Neuronal stem cell (in vitro differentiated cells): ENCODE results near the gene PLK2.

Experiments
- DNase-seq: peaks from one replicate; pipeline ENCODE4 v3.0.0-alpha.2; 2013; ENCODE audit warnings: low spot score
- H2AFZ ChIP-seq: one replicate; pipeline ENCODE4 v1.6.1; 2013; ENCODE audit warnings: mild to moderate bottlenecking, low read length, inconsistent platforms
- H2AK5ac ChIP-seq: 2 replicates; pipeline ENCODE4 v1.6.1; 2013; ENCODE audit warnings: low read depth, mild to moderate bottlenecking, inconsistent platforms, low read length, moderate library complexity, mixed read lengths
- H2BK120ac ChIP-seq: 2 replicates; pipeline ENCODE4 v1.6.1; 2013; ENCODE audit warnings: low read depth, mild to moderate bottlenecking, inconsistent platforms, low read length, moderate library complexity, mixed read lengths
- H2BK12ac ChIP-seq: one replicate; pipeline ENCODE4 v1.6.1; 2013; ENCODE audit warnings: low read length, inconsistent platforms
- H2BK15ac ChIP-seq: 2 replicates; pipeline ENCODE4 v1.6.1; 2013; ENCODE audit warnings: mild to moderate bottlenecking, low read length, inconsistent platforms, mixed read lengths
- H2BK5ac ChIP-seq: one replicate; pipeline ENCODE4 v1.6.1; 2013; ENCODE audit warnings: inconsistent platforms, mild to moderate bottlenecking, low read length, moderate library complexity
- H3K14ac ChIP-seq: one replicate; pipeline ENCODE4 v1.6.1; 2013; ENCODE audit warnings: low read length, inconsistent platforms
- H3K18ac ChIP-seq: 2 replicates; pipeline ENCODE4 v1.6.1; 2013; ENCODE audit warnings: low read length, inconsistent platforms
- H3K23ac ChIP-seq: 2 replicates; pipeline ENCODE4 v1.6.1; 2013; ENCODE audit warnings: low read depth, mild to moderate bottlenecking, mixed read lengths, low read length, inconsistent platforms; ENCODE audit not compliant: poor library complexity
- H3K27ac ChIP-seq: replicated peaks from 3 replicates; pipeline ENCODE4 v1.5.1; 2013; ENCODE audit warnings: low read length, inconsistent platforms
- H3K27me3 ChIP-seq, 3 experiments: 2 replicates each; pipeline ENCODE4 v1.6.1; 2013; ENCODE audit warnings: low read length in 3 of 3, mild to moderate bottlenecking in 2 of 3, inconsistent platforms in 1 of 3, low read depth in 1 of 3, mixed read lengths in 1 of 3, moderate library complexity in 1 of 3; ENCODE audit not compliant: control insufficient read depth in 3 of 3, insufficient read depth in 3 of 3
- H3K36me3 ChIP-seq, 2 donors: replicated peaks in 1 of 2; 2 replicates each; pipeline ENCODE4 v1.6.1; 2013; ENCODE audit warnings: low read length in 2 of 2; ENCODE audit not compliant: control insufficient read depth in 2 of 2, insufficient read depth in 2 of 2
- H3K4ac ChIP-seq: 2 replicates; pipeline ENCODE4 v1.6.1; 2013; ENCODE audit warnings: inconsistent platforms, mild to moderate bottlenecking, low read length, moderate library complexity
- H3K4me1 ChIP-seq, 2 donors: 1 replicate in 1 of 2; 2 replicates in 1 of 2; pipeline ENCODE4 v1.6.1; 2013; ENCODE audit warnings: low read length in 2 of 2, low read depth in 1 of 2; ENCODE audit not compliant: control insufficient read depth in 2 of 2, insufficient read depth in 1 of 2
- H3K4me2 ChIP-seq: one replicate; pipeline ENCODE4 v1.6.1; 2013; ENCODE audit warnings: mild to moderate bottlenecking, low read length, inconsistent platforms; ENCODE audit not compliant: insufficient read depth, poor library complexity, severe bottlenecking
- H3K4me3 ChIP-seq, 2 donors: 2 replicates each; pipeline ENCODE4 v1.5.1; 2013; ENCODE audit warnings: low read length in 2 of 2, mild to moderate bottlenecking in 2 of 2, inconsistent platforms in 1 of 2, moderate library complexity in 1 of 2
- H3K79me1 ChIP-seq: one replicate; pipeline ENCODE4 v1.6.1; 2013; ENCODE audit warnings: low read depth, mild to moderate bottlenecking, inconsistent platforms, low read length, moderate library complexity
- H3K9ac ChIP-seq: one replicate; pipeline ENCODE4 v1.6.1; 2013; ENCODE audit warnings: mild to moderate bottlenecking, low read depth, low read length, inconsistent platforms; ENCODE audit not compliant: poor library complexity
- H3K9me3 ChIP-seq, 2 donors: replicated peaks in 1 of 2; 2 replicates each; pipeline versions ENCODE3 to v1.6.1; 2013; ENCODE audit warnings: low read length in 2 of 2, mild to moderate bottlenecking in 2 of 2, inconsistent platforms in 1 of 2, low read depth in 1 of 2, mixed read lengths in 1 of 2, moderate library complexity in 1 of 2; ENCODE audit not compliant: control insufficient read depth in 2 of 2, insufficient read depth in 1 of 2
- H4K8ac ChIP-seq: one replicate; pipeline ENCODE4 v1.6.1; 2013; ENCODE audit warnings: low read depth, mild to moderate bottlenecking, inconsistent platforms, low read length, moderate library complexity
- H4K91ac ChIP-seq: one replicate; pipeline ENCODE4 v1.6.1; 2013; ENCODE audit warnings: low read length, low read depth, mild to moderate bottlenecking, inconsistent platforms; ENCODE audit not compliant: poor library complexity
- WGBS, 2 donors: extraction: QIAGEN DNeasy Blood & Tissue Kit; methylation state at CpG; one replicate each; pipeline ENCODE4 v1.1.7; 2013; ENCODE audit warnings: missing lambda C conversion rate in 2 of 2, mixed read lengths in 1 of 2; ENCODE audit not compliant: insufficient read length in 2 of 2, insufficient replicate concordance in 1 of 2; ENCODE audit errors: extremely low coverage in 2 of 2; 5-methylcytosine and 5-hydroxymethylcytosine counted together

PLK2 gene

GRCh38 chr5:58456486-58456885 lies 3.4 kb downstream of the PLK2 start:
- no peak overlapping the region for H3K4me3 ChIP-seq
- no peak overlapping the region for H3K27ac ChIP-seq

GRCh38 chr5:58456026-58456425 lies 3.9 kb downstream of the PLK2 start:
- Histone ChIP-seq H2BK5ac (no peak overlapping the region), H3K4me2 (no peak overlapping the region), H3K4me1 (peaks cover 0 to 13% of the 10 kb centered on the region in 2 donors), H3K18ac (no peak overlapping the region), H3K79me1 (peaks cover 4% of the 10 kb centered on the region), H2BK120ac (no peak overlapping the region), H2AFZ (no peak overlapping the region), H3K4me3 (no peak overlapping the region), H3K27ac (no peak overlapping the region), H4K91ac (no peak overlapping the region), H2BK15ac (no peak overlapping the region), H3K14ac (no peak overlapping the region), H3K27me3 (no peaks in the 10 kb centered on the region), H3K9me3 (no peaks in the 10 kb centered on the region), H2AK5ac (no peak overlapping the region), H3K9ac (no peak overlapping the region), H3K36me3 (peaks cover 15 to 78% of the 10 kb centered on the region in 2 donors), H3K23ac (no peak overlapping the region), H3K4ac (no peak overlapping the region), H4K8ac (no peak overlapping the region), H2BK12ac (no peak overlapping the region)
- no CpG with 5 or more reads among the region's 3 CpGs for WGBS, 2 donors
- DNase-seq: no peak

More at GRCh38 chr5:58456486-58456885, 3.4 kb downstream of the PLK2 start:
- Histone ChIP-seq H3K79me1 (peaks cover 4% of the 10 kb centered on the region), H3K9ac (no peak overlapping the region), H3K4ac (no peak overlapping the region), H4K91ac (no peak overlapping the region), H2AK5ac (no peak overlapping the region), H3K4me1 (peaks cover 0 to 17% of the 10 kb centered on the region in 2 donors), H3K4me2 (no peak overlapping the region), H2BK12ac (no peak overlapping the region), H4K8ac (no peak overlapping the region), H2BK15ac (no peak overlapping the region), H3K27me3 (no peaks in the 10 kb centered on the region), H3K9me3 (no peaks in the 10 kb centered on the region), H3K23ac (no peak overlapping the region), H2BK120ac (no peak overlapping the region), H3K14ac (no peak overlapping the region), H2BK5ac (no peak overlapping the region), H3K18ac (no peak overlapping the region), H2AFZ (no peak overlapping the region), H3K36me3 (peaks cover 15 to 73% of the 10 kb centered on the region in 2 donors)
- no peak for DNase-seq
- WGBS, 2 donors: no CpG with 5 or more reads among the region's 1 CpG

GRCh38 chr5:58455480-58455879 lies 4.4 kb downstream of the PLK2 start:
- Histone ChIP-seq H4K8ac (no peak overlapping the region), H3K27ac (no peak overlapping the region), H2BK12ac (no peak overlapping the region), H2BK120ac (no peak overlapping the region), H3K23ac (no peak overlapping the region), H2AFZ (no peak overlapping the region), H3K14ac (no peak overlapping the region), H3K27me3 (no peaks in the 10 kb centered on the region), H3K79me1 (peaks cover 4% of the 10 kb centered on the region), H3K9me3 (no peaks in the 10 kb centered on the region), H3K4me1 (peaks cover 0 to 11% of the 10 kb centered on the region in 2 donors), H3K36me3 (peaks cover 15 to 80% of the 10 kb centered on the region in 2 donors), H3K4ac (no peak overlapping the region), H3K9ac (no peak overlapping the region), H2BK15ac (no peak overlapping the region), H4K91ac (no peak overlapping the region), H3K4me2 (no peak overlapping the region), H3K18ac (no peak overlapping the region), H2BK5ac (no peak overlapping the region), H2AK5ac (no peak overlapping the region), H3K4me3 (no peak overlapping the region)
- no CpG with 5 or more reads among the region's 5 CpGs for WGBS, 2 donors
- DNase-seq: no peak

GRCh38 chr5:58455066-58455465 lies 4.8 kb downstream of the PLK2 start:
- H3K4ac ChIP-seq: no peak overlapping the region
- H4K8ac ChIP-seq: no peak overlapping the region
- H3K79me1 ChIP-seq: peaks cover 4% of the 10 kb centered on the region
- H3K4me3 ChIP-seq: no peak overlapping the region
- no CpG with 5 or more reads among the region's 5 CpGs for WGBS, 2 donors
- no peak overlapping the region for H2AK5ac ChIP-seq
- no peak overlapping the region for H3K18ac ChIP-seq
- peaks cover 15 to 80% of the 10 kb centered on the region in 2 donors for H3K36me3 ChIP-seq
- DNase-seq: no peak
- no peaks in the 10 kb centered on the region for H3K9me3 ChIP-seq
- H4K91ac ChIP-seq: no peak overlapping the region
- H3K27ac ChIP-seq: no peak overlapping the region
- H2AFZ ChIP-seq: no peak overlapping the region
- no peak overlapping the region for H2BK120ac ChIP-seq
- H2BK15ac ChIP-seq: no peak overlapping the region
- H3K27me3 ChIP-seq: no peaks in the 10 kb centered on the region
- no peak overlapping the region for H3K14ac ChIP-seq
- H3K23ac ChIP-seq: no peak overlapping the region
- peaks cover 0 to 11% of the 10 kb centered on the region in 2 donors for H3K4me1 ChIP-seq
- H3K4me2 ChIP-seq: no peak overlapping the region
- no peak overlapping the region for H3K9ac ChIP-seq
- H2BK5ac ChIP-seq: no peak overlapping the region
- H2BK12ac ChIP-seq: no peak overlapping the region
